ENCODE measurements around the gene C1QTNF1.

- TF ChIP-seq POLR2A (IDR thresholded peaks at IDR 0.05) (no peak), CTCF (IDR thresholded peaks at IDR 0.05) (peak in 5 of 7 experiments; percentile 81 to 92 (median 85))
Measured at GRCh38 chr17:79042421-79043190, 18.6 kb downstream of the C1QTNF1 start.
